NCI-H748 treated with DMSO at 0.1 percent for 48 hours (cell line): ENCODE results near the gene TMPRSS11E.
"Not testable (repeated sequence)": the region's sequence is repeated elsewhere in the genome, so short reads cannot be mapped to it uniquely, and the experiment has no call there.

Source experiments
- DNase-seq: peaks from one replicate; lab custom pipeline; 2025; lab: John Stamatoyannopoulos, UW

Gene TMPRSS11E, protein sequence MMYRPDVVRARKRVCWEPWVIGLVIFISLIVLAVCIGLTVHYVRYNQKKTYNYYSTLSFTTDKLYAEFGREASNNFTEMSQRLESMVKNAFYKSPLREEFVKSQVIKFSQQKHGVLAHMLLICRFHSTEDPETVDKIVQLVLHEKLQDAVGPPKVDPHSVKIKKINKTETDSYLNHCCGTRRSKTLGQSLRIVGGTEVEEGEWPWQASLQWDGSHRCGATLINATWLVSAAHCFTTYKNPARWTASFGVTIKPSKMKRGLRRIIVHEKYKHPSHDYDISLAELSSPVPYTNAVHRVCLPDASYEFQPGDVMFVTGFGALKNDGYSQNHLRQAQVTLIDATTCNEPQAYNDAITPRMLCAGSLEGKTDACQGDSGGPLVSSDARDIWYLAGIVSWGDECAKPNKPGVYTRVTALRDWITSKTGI

DNA sequence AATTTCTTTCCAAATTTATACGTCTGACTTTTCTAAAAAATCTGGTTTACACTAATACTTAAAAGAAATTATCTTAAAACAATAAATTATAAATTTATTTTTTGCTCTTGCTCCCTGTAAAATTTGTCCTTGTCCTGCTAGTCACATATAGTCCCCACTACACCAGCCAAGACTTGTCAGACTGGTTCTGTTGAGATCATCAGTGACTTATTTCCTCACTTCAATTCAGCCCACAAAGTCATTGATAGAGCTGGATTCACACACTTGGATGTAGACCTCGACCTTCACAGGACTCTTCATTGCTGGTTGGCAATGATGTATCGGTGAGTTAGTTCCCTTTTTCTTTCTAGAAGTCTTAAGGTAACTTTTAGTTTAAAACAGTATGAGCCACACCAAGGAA lies at the start of gene TMPRSS11E:
TMPRSS11E (plus strand) TSS at position 263 of the 400 bp plus-strand sequence; CDS start at position 313, 50 bp downstream.
- no peak for DNase-seq

DNA sequence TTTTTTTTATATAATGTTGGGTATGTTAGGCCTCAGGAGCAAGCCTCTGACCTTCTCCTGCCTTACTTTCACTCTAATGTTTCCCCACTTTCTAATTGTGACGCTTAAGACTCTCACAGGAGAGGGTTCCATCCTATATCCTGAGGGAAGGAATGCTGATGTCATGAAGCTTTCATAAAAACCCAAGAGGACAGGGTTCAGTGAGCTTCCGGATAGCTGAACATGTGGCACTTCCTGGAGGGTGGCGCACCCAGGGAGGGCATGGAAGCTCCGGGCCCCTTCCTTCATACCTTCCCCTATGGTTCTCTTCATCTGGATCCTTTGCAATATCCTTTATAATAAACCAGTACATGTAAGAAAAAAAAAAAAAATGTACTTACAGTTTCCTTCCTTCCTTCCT lies 48.0 kb upstream of the TMPRSS11E start:
- no peak for DNase-seq

DNA sequence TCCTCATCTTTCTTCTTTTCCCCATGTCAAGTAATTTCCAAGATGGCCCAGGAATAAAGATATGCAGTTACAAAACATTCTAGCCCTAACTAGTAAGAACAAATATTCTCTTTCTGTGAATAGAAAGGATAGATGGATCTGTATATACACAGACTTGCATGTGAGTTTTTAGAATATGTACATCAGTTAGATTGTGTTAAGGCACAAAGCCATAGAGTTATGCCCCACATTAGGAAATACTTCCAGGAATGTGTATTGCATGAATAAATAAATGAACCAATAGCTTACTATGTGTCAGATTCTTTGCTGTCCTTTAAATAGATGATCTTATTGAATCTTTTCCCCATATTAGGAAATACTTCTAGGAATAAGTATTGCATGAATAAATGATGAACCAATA lies 46.0 kb upstream of the TMPRSS11E start:
- no peak for DNase-seq

DNA sequence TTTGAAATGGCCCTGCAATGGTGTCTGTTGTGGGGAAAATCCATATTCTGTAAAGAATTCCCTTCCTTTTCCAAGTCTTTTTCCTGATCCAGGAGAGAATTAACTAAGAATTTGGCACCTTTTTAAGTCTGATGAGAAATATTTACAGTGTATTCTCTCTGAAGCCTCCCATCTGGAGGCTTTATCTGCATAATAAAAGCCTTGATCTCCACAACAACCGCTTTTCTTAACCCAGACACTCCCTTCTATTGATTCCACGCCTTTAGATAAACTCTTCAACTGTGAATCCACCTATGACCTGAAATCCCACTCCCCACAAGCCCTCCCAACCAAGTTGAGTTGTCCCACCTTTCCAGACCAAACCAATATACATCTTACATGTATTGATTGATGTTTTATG lies 43.1 kb upstream of the TMPRSS11E start:
- no peak for DNase-seq

DNA sequence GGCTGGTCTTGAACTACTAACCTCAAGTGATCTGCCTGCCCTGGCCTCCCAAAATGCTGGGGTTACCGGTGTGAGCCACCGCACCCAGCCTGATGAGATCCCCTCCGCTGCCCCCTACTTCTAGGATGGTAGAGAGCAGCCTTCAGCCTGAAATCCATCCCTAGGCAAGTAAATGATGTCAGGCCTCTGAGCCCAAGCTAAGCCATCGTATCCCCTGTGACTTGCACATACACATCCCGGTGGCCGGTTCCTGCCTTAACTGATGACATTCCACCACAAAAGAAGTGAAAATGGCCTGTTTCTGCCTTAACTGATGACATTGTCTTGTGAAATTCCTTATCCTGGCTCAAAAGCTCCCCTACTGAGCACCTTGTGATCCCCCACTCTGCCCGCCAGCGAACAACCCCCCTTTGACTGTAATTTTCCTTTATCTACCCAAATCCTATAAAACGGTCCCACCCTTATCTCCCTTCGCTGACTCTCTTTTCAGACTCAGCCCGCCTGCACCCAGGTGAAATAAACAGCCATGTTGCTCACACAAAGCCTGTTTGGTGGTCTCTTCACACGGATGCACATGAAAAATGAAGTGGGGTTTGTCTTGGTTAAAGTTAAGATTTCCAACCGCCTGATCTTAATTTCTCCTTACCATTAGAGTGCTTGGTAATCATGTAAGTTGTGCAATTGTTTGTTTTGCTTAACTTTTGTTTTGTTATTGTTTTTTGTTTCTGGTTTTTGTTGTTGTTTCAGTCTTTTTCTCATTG lies 41.4 kb upstream of the TMPRSS11E start:
- DNase-seq, result not testable (repeated sequence)

DNA sequence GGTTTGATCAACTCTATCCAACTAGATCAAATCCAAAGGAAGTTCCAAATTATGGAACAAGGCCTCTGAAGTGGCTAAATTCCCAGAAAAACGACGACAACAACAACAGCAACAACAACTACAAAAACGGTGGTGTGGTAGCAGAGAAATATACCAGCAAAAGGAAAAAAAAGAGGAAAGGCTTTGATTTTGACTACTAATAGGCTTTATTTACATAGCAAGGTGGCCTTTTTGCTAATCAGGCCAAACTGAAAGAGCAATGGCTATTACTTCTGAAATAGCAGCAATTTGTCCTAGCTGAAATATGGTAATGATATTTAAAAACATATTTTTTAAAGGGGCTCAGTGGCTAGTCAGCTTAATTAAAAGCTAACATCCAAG lies 40.8 kb upstream of the TMPRSS11E start:
- DNase-seq, result no peak

DNA sequence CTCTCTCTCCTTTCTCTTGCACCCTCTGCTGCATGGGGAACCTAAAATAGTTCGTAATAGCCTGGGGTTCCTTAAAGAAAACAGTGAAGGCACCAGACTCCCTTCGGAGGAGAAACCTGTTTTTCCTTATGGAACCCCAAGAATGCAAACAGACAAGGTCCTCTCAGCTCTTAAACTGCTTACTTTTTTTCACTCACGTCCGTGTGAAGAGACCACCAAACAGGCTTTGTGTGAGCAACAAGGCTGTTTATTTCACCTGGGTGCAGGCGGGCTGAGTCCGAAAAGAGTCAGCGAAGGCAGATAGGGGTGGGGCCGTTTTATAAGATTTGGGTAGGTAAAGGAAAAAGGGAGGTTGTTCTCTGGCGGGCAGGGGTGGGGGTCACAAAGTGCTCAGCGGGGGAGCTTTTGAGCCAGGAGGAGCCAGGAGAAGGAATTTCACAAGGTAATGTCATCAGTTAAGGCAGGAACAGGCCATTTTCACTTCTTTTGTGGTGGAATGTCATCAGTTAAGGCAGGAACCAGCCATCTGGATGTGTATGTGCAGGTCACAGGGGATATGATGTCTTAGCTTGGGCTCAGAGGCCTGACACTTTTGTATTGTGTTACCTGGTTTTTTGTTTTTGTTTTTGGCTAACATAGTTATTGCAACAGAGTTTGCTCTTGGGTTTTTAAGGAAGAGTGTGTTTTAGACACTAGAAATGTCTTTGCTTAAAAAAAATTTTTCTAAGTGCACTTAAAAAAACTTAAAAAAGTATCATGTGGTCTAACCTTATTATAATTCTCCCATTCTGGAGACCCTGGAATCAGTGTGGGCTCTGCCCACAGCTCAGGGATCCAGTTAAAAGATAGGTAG lies 40.0 kb upstream of the TMPRSS11E start:
- DNase-seq, result not testable (repeated sequence)

DNA sequence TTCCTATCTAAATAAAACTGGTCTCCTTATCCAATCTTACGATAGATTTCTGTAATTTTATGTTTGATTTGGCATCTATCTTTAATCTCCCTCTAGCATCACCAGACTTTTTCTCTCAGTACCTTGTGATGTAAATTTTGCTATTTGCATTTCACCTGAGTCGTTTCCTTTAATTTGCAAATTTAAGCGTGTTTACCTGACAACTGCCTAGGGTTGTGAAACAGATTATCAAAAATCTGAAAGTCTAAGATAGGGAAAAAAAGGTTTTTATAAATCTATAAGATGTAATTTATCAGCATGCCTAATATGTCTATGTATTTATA lies 39.4 kb upstream of the TMPRSS11E start:
- no peak for DNase-seq

DNA sequence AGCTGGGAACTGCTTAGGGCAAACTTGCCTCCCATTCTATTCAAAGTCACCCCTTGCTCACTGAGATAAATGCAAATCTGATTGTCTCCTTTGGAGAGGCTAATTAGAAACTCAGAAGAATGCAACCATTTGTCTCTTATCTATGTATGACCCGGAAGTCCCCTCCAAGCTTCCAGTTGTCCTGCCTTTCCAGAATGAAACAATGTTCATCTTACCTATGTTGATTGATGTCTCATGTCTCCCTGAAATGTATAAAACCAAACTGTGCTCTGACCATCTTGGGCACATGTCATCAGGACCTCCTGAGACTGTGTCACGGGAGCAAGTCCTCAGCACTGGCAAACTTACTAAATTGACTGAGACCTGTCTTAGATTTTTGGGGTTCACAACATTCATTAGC lies 37.1 kb upstream of the TMPRSS11E start:
- DNase-seq, result no peak

DNA sequence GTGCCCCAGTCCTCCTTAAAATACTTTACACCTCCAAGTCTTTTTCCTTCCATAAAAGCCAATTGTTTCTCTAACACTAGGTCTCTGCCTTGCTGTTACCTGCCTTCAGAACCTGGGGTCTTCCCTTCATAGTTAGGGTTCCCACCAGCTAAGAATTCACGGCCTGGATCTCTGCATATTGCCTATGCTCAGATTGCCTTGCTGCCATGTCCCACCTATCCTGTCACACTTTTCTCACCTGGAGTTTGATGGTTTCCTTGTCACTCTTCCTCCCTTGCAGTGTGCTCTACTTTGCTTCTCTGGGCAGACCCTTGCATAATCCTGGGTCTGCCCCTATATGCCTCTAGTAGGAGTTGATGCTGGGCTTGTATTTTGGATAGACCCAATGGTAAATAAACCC lies 36.6 kb upstream of the TMPRSS11E start:
- no peak for DNase-seq

DNA sequence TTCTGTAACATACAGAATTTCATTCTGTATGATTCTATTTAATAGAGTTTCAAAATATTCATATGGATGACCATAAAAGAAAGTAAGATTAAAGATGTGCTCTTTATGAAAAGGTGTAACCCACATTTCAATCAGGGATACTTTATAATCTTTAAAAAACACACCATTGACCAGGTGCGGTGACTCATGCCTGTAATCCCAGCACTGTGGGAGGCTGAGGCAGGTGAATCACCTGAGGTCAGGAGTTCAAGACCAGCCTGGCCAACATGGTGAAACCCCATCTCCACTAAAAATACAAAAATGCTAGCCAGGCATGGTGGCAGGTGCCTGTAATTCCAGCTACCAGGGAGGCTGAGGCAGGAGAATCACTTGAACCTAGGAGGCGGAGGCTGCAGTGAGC lies 35.2 kb upstream of the TMPRSS11E start:
- DNase-seq, result not testable (repeated sequence)

DNA sequence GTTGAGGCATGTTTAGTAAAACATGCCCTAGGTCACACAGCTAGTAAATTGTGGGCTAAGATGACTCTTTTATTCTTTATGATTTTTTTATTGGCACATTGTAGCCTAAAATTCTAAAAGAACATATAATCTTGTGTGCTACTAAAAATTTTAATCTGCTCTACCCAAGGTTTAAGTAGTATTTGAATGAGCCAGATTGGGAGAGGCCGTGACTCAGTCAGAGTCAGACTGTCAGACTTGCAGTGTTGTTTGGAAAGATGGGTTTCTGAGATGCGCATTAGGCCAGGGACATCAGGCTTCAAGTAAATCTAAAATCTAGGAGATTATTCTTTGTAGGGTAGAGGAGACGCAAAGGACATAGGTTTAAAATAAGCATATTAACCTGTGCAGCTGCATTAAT lies 30.7 kb upstream of the TMPRSS11E start:
- no peak for DNase-seq

DNA sequence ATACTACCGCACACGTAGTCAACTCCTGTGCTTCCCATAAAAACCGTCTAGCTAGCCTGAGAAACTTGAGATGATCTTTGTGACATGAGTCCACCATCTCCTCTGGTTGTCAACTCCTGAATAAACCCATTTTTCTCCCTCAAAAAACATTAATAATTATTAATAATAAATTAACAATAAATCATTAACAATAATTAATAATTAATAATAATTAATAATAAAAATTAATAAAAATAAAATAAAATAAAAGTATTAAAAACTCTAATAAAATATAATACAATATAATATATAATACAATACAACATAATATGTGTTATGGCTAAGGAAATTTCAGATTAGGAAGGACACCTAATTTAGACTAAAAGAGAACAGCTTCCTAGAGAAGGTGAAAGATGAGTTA lies 20.7 kb upstream of the TMPRSS11E start:
- no peak for DNase-seq

DNA sequence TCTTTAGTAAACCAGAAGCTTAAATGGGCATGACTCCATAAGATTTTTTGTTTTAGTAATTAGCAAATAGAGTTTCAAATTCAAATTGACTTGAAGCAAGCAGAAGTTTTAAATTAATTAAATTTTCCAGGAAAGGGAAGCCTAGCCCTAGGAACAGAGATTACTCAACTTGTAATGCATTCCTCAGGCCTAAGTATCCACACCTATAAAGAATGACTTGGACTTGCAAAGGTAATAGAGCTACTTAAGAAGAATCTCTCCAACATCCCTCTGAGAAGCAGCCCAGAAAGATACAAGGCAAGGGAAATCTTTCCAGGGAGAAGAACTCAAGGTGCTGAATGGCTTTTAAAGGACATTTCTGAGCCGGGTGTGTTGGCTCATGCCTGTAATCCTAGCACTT lies 16.9 kb upstream of the TMPRSS11E start:
- no peak for DNase-seq

DNA sequence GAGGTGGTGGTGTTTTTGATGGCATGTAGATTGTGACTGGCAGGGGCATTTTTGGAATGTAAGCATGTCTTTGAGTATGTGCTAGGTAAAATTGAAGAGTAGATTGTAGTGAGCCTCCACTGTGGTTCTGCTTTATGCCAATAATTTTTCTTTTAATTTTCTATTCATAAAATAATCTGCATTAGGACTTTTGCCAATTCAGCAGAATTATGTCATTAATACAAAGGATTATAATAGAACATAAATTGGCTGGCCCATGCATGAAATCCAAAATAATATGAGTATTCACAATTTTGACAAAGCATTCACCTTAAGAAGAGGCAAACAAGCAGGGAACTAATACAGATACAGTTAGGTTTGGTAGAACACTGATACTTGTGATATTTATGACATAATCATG lies 14.9 kb upstream of the TMPRSS11E start:
- no peak for DNase-seq

DNA sequence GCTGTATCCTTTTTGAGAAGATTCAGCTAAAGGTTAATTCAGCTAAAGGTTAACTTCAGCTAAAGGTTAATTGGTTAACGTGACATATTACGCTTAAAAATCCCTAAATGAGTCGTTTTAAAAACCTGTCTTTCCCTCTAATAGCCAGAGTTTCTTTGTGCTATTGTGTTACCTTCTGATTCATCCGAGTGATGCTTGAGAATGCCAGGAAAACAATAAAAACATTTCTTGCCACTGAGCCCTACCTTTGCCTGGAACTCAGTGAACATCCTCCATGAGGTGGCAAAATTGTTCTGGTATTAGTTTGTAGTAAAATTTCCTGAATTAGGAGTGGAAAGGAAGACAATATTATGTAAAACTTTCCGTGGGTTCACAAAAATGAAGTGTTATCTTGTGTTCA lies 13.7 kb upstream of the TMPRSS11E start:
- no peak for DNase-seq

DNA sequence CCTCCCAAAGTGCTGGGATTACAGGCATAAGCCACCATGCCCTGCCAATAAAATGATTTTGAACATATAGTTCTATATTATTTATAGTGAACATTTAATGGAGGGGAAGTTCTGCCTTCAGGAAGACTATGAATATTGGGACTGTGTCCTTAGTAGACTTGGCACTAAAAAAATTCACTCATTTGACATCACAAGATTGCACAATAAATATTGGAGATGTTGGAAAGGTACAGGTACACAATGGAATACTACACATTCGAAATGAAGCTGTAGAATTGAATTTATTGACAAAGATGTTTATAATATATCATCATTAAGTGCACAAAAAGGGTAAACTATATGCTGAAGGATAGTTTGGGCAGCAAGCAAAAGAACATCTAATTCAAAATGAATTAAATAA lies 13.0 kb upstream of the TMPRSS11E start:
- no peak for DNase-seq

DNA sequence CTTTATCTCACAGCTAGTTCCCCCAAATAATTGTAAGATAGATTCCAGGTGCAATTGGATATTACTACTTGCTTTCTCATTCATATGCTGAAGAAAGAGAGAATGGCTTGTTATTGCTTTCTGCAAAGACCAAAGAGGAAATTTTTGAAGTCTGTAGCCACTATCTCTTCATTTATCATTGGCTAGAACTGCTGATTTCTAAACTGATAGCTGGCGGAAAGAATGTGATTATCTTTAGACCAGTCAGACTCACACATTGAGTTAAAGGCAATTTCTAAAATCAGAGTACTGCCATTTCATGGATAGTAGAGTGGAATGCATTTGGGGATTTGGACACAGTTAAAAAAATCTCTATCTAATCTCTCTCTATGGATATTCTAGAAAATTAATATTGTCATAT lies 12.4 kb upstream of the TMPRSS11E start:
- no peak for DNase-seq

DNA sequence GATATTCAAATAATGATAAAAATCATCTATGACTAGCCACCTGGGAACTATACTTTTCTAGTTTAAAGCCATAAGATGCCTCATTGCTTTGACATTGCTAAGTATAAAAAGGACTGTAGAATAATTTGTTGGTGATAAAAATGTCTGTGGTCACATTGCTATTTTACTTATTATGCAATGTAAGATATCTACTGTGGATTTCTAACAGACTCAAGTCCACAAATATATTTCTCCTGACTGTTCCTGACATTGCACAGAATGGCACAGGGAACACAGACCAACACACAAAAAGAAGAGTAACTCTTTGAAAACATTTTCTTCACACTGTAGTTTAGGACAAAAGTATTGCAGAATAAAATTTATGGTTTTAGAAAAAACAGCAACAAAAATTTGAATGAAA lies 2.2 kb upstream of the TMPRSS11E start:
- DNase-seq, result no peak

DNA sequence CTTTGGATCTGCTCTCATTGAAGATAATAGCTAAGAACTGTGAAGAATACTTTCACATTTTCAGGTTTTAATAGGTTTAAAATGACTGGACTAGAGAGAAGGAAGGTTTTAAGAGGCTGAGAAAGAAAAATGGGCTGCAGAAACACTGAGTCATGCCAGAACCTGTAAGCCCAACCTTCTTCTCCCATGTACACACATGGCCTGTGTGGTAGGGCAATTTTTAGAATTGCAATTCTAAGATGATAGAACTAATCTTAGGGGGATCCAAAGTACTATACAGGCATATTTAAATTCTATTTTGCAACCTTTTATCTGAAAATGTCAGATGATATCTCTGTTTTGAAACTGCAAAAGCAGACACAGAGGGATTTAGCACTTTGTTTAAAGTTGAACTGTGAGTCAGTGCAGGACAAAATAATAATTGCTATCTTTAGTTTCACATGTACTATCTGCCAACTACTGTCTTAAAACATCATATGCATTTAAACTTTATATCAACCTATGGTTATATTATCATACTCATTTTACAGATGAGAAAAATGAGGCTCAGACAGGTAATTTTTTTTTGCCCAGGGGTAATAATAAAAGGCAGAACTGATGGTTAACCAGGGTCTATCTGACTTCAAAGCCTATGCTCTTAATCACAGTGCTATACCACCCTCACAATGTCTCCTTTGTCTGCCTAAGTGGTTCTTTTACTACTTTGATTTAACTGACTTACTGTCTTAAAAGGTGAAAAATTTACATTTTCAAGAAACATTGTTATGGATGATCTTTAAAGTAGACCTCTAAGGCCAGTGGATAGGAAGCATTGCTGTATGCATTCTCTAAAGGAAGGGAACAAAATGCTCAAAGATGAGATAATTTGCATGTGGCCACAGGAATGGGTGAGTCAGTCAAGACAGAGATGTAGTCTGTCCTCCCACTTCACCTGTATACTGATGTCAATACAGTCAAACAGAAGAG lies 4.3 kb downstream of the TMPRSS11E start:
- no peak for DNase-seq

DNA sequence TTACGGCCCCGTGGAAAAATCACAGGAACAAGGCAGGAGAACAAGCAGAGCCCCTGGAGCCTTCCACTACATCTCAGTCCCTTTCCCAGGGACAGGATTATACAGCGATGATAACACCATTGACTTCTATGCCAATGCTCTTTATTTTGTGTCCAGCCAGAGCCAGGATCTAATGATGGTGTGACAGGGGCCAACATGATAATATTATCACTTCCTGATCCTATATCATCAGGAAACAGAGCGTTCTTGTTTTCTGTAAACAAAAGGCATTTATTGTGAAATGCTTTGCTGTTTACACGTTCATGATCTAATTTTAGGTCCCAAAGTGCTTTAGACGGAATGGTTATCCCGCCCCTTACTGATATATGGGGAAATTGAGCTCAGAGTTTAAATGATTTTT lies 12.8 kb downstream of the TMPRSS11E start:
- no peak for DNase-seq

DNA sequence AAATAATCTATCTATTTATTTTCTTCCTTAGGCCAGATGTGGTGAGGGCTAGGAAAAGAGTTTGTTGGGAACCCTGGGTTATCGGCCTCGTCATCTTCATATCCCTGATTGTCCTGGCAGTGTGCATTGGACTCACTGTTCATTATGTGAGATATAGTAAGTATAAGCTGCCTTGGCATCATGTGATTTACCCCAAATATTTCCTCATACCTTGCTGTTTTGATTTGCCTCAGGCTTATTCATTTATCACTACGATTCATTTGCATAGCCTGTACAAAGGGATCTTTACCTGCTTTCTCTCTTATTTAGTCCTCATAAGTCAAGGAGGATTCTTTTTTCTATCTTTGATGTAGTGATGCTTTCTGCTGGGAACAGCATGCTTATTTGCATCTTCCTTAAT lies 14.5 kb downstream of the TMPRSS11E start:
- no peak for DNase-seq
